Stimulated activated CD8-positive, alpha-beta memory T cell treated with anti-CD3 and anti-CD28 coated beads, Interleukin-7, amount 100 ng/mL, for 48 hours (primary cell): ENCODE measurements around the gene HACD1.
"Not testable (repeated sequence)": the region's sequence is repeated elsewhere in the genome, so short reads cannot be mapped to it uniquely, and the experiment has no call there.

Source experiments
- DNase-seq, 2 donors: peaks; one replicate each; pipeline ENCODE4 v3.0.0-alpha.2; 2020; ENCODE audit warnings: low read depth in 1 of 2; ENCODE audit errors: extremely low read depth in 1 of 2

HACD1 gene

DNA sequence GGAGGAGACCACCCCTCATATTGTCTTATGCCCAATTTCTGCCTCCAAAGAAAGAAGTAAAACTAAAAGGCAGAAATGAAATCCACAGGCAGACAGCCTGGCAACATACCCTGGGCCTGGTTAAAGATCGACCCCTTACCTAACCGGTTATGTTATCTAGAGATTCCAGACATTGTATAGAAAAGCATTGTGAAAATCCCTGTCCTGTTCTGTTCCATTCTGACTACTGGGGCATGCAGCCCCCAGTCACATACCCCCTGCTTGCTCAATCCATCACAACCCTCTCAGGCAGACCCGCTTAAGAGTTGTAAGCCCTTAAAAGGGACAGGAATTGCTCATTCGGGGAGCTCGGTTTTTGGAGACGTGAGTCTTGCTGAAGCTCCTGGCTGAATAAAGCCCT is 29.9 kb downstream of the HACD1 start:
- not testable (repeated sequence) for DNase-seq

GRCh38 chr10:17586821-17587234 is 30.3 kb downstream of the HACD1 start:
- DNase-seq: no peak

DNA sequence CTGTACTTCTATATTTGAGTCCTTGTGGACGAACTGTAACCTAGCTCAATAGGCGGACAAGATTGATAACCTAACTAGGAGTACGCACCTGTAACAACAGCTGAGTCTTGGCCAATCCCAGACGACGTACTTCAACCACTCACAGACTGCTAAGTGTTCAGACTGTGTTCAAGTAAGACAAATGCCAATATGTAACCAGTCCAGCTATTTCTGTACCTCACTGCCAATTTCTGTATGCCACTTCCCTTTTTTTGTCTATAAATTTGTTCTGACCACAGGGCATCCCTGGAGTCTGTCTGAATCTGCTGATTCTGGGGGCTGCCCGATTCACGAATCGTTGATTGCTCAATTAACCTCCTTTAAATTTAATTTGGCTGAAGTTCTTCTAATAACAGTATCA is 32.2 kb downstream of the HACD1 start:
- DNase-seq: no peak

DNA sequence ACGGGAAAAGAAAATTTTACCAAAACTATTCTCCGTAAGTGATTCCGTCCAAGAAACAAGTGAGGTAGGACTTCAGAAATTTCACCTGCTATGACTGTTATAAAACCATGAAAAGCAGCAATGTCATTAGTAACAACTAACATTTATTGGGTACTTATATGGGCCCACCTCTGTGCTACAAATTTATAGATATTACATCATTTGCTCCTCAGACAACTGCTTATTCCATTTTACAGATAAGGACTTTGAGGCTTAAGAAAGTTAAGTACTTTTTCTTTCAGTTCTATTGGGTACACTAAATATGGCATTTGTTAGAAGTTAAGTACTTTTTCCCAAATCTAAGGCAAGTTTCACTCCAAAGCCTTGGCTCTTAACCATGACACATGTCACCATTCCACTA is 36.3 kb downstream of the HACD1 start:
- no peak for DNase-seq

- DNase-seq: no peak
Measured at GRCh38 chr10:17578603-17579002, 38.6 kb downstream of the HACD1 start.

GRCh38 chr10:17576768-17577167 is 40.4 kb downstream of the HACD1 start:
- DNase-seq: no peak

DNA sequence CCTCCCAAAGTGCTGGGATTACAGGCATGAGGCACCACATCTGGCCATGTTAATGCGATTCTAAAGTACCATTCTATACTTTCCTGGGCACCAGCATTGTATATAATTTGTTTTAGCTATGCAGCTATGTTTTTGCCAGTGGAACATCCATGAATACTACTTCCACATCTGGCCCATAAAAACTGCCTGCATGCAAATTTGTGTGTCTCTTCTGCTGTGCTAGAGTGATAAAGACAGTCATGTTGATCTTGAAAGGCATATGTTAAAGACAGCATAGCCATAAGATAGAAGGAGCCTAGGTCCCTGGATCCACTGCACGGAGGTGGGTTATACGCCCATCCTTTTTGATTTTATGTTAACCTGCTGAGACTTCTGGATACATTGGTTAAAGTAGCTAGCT is 52.3 kb downstream of the HACD1 start:
- DNase-seq: no peak

DNA sequence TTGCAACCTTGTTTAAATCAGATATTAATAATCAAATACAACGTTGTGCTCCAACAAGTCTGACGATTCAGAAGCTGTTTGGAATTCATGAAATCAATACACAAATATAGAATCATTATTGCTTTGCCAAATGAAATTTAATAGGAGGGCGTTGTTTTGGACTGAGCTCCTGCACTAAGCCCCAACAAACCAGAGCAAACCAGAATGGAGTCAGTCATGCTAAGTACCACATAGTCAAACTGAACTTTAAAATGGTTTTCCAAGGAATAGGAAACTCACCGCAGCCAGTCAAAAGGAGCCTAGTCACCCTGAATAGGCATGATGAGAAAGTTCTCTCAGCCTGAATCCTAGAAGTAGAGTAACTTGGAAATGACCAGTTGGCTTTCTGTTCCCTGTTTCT is 53.7 kb downstream of the HACD1 start:
- no peak for DNase-seq

DNA sequence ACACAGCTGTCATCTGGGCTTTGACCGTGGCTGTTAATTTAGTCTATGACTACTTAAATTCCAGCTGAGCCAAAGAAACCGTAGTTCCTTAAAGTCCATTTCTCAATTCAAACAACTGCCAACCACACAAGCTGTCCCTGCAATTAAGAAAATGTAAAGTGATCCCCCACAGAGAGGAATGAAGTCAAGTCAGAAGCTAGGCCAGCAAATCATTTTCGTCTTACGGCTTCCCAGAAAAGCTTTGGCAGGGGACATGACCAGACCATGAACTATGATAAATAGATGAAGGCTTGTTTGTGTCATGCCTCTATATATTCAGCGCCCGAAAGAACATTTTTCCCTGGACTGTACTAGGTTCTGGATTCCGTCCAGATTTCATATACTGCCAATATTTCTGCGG is 54.6 kb downstream of the HACD1 start:
- no peak for DNase-seq

DNA sequence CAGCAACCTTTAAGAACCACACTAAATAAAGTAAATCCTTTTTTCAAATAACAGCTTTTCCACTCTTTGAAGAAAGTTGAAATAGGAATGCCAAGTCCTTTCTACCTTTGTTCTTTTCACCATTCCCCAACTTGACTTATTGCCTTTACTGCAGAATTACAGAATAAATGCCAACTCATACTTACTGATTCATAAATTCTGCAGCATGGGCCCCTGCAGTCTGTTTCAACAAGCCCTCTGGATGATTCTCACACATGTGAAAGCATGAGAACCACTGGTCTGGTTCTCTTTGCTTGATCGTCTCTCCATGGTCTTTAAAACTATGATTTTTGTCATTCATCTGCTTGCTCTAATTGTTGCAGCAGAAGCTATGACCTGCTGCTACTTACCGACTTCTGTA is 56.1 kb downstream of the HACD1 start:
- DNase-seq: no peak

GRCh38 chr10:17557459-17557858 is 59.7 kb downstream of the HACD1 start:
- no peak for DNase-seq

DNA sequence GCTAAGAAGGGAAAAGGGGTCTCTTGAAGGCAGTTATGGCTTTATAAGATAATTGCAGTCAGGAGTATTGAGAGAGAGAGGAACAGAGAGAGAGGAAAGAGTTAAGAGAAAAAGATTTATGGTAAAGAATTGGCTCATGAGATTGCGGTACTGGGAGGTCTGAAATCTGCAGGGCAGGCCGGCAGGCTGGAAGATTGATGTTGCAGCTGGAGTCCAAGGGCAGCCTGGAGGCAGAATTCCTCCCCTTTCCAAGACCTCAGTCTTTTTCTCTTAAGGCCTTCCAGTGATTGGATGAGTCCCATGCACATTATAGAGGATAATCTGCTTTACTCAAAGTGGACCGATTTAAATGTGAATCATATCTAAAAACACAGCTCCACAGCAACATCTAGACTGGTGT is 68.4 kb downstream of the HACD1 start:
- no peak for DNase-seq

DNA sequence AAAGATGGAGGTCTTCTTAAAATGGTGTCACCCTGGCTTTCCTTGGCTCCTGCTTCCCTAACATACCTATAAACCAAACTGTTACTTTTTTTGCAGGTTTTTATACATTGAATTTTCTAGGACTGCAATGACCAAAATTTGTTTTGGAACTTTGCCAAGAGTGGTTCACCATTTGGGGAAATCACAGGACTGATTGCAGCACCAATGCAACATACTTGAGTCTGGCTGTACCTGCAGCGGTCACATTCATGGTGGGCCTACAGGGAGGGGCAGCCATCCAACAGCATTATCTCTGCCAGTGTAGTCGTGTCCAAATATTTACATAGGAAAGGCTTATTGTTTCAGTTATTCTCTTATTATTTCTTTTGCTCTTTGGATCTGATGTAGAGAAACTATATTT is 69.0 kb downstream of the HACD1 start:
- DNase-seq: no peak

DNA sequence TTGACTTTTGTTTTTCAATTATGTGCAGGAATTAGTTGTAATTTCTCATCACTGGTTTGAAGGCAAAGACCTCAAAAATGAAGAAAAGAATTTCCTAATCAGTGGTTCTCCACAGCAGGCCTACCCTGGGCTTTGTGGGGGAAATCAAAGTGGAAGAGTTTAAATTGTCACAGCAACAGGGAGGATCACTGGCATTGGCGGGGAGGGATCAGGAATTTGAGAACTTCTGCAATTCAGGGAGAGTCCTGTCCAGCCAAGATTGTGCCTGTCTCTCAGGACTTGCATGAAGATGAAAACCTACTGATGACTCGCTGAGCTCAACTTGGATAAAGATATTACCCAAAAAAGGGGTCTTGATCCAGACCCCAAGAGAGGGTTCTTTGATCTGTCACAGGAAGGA is 70.1 kb downstream of the HACD1 start:
- no peak for DNase-seq

DNA sequence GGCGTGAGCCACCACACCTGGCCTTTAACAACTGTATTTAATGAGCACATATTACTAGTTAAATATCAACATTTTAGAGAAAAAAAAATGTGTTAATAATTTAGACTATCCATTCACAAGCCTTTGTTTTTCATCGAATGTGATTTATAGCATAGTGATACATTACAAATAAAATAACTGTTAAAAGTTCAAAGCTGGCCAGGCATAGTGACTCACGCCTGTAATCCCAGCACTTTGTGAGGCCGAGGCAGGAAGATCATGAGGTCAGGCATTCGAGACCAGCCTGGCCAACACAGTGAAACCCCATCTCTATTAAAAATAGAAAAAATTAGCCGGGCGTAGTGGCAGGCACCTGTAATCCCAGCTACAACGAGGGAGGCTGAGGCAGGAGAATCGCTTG is 72.7 kb downstream of the HACD1 start:
- no peak for DNase-seq
